ENCODE data around the gene ZC3H18. TPM values are rescaled to one million over a fixed set of nuclear protein-coding genes. Genes with fewer than 3 reads are reported as not detected.

The ZC3H18 gene
- total RNA-seq, 1 donor from 2014 or later: 88.5 TPM

GRCh38 chr16:88658714-88659113 lies 88.5 kb downstream of the ZC3H18 start:
- no peak for DNase-seq (ENCODE audit: low read depth, low spot score)
- no peak for TF ChIP-seq CTCF (conservative IDR thresholded peaks at IDR 0.05)
- no peaks in the 10 kb centered on the region for H3K27me3 Mint-ChIP-seq (ENCODE audit: low read depth)
- H3K27ac Mint-ChIP-seq (ENCODE audit: unreplicated experiment): peak overlapping the region; percentile 62
- H3K4me3 Mint-ChIP-seq: peak overlapping the region; percentile 31
- H3K9me3 Mint-ChIP-seq: no peaks in the 10 kb centered on the region
- H3K36me3 Mint-ChIP-seq (ENCODE audit: low read depth): no peaks in the 10 kb centered on the region
- peaks cover 12% of the 10 kb centered on the region for H3K4me1 Mint-ChIP-seq

GRCh38 chr16:88659160-88659559 lies 89.0 kb downstream of the ZC3H18 start:
- no peak for TF ChIP-seq CTCF (conservative IDR thresholded peaks at IDR 0.05)
- H3K4me3 Mint-ChIP-seq: peak overlapping the region; percentile 31
- peak overlapping the region; percentile 62 for H3K27ac Mint-ChIP-seq (ENCODE audit: unreplicated experiment)
- peaks cover 15% of the 10 kb centered on the region for H3K4me1 Mint-ChIP-seq
- no peaks in the 10 kb centered on the region for H3K27me3 Mint-ChIP-seq (ENCODE audit: low read depth)
- H3K36me3 Mint-ChIP-seq (ENCODE audit: low read depth): no peaks in the 10 kb centered on the region
- no peaks in the 10 kb centered on the region for H3K9me3 Mint-ChIP-seq
- no peak for DNase-seq (ENCODE audit: low read depth, low spot score)

- Mint-ChIP-seq H3K4me3 (peak overlapping the region; percentile 92), H3K27me3 (ENCODE audit: low read depth) (no peaks in the 10 kb centered on the region), H3K9me3 (no peaks in the 10 kb centered on the region), H3K27ac (ENCODE audit: unreplicated experiment) (no peak overlapping the region), H3K36me3 (ENCODE audit: low read depth) (no peaks in the 10 kb centered on the region), H3K4me1 (peaks cover 22% of the 10 kb centered on the region)
- TF ChIP-seq CTCF (conservative IDR thresholded peaks at IDR 0.05): no peak
- DNase-seq (ENCODE audit: low read depth, low spot score): no peak
Measured at GRCh38 chr16:88661468-88661867, 91.3 kb downstream of the ZC3H18 start.

- H3K27me3 Mint-ChIP-seq (ENCODE audit: low read depth): no peaks in the 10 kb centered on the region
- peaks cover 24% of the 10 kb centered on the region for H3K4me1 Mint-ChIP-seq
- no peak overlapping the region for H3K27ac Mint-ChIP-seq (ENCODE audit: unreplicated experiment)
- H3K9me3 Mint-ChIP-seq: no peaks in the 10 kb centered on the region
- TF ChIP-seq CTCF (conservative IDR thresholded peaks at IDR 0.05): no peak
- peak overlapping the region; percentile 92 for H3K4me3 Mint-ChIP-seq
- no peak for DNase-seq (ENCODE audit: low read depth, low spot score)
- H3K36me3 Mint-ChIP-seq (ENCODE audit: low read depth): no peaks in the 10 kb centered on the region
Measured at GRCh38 chr16:88662222-88662842, 92.1 kb downstream of the ZC3H18 start.

GRCh38 chr16:88662843-88663606 lies 92.8 kb downstream of the ZC3H18 start, which contains the start of gene MVD:
MVD (minus strand) TSS chr16:88663091; CDS start chr16:88663080, 11 bp downstream.
- peak; percentile 90 for DNase-seq (ENCODE audit: low read depth, low spot score)
- Mint-ChIP-seq H3K4me1 (peaks cover 29% of the 10 kb centered on the region), H3K27me3 (ENCODE audit: low read depth) (no peaks in the 10 kb centered on the region), H3K9me3 (no peaks in the 10 kb centered on the region), H3K27ac (ENCODE audit: unreplicated experiment) (peak within 1 kb of the TSS; percentile 94), H3K36me3 (ENCODE audit: low read depth) (no peaks in the 10 kb centered on the region), H3K4me3 (peak within 1 kb of the TSS; percentile 97)
- no peak for TF ChIP-seq CTCF (conservative IDR thresholded peaks at IDR 0.05)

All from neural crest cell (in vitro differentiated cells).